Peyer's patch (tissue), 4 donors: ENCODE results near the gene UBXN11.

Experiments
- CTCF ChIP-seq, 6 experiments: fragments of 450-650 bp in 4 of 6; fragments of 200-600 bp in 2 of 6; sonication (generic) in 1 of 6; IDR thresholded peaks; one replicate each; pipeline ENCODE4 v1.5.1; 2017 to 2019; ENCODE audit warnings: antibody characterized with exemption in 6 of 6, mild to moderate bottlenecking in 3 of 6, moderate library complexity in 1 of 6
- POLR2A ChIP-seq, 2 donors: fragments of 450-650 bp; IDR thresholded peaks; one replicate each; pipeline ENCODE4 v1.5.1; 2017; ENCODE audit warnings: antibody characterized with exemption in 2 of 2, mild to moderate bottlenecking in 2 of 2, moderate library complexity in 2 of 2

GRCh38 chr1:26297057-26297790 is 9.2 kb downstream of the UBXN11 start:
- TF ChIP-seq CTCF (IDR thresholded peaks at IDR 0.05) (no peak), POLR2A (IDR thresholded peaks at IDR 0.05) (no peak)
